Keratinocyte (primary cell): ENCODE results near the gene CUBN. TPM values are rescaled to one million over a fixed set of nuclear protein-coding genes. Genes with fewer than 3 reads are reported as not detected.
"Not testable (repeated sequence)": the region's sequence is repeated elsewhere in the genome, so short reads cannot be mapped to it uniquely, and the experiment has no call there.

ENCODE experiments used
- DNase-seq: peaks from one replicate; pipeline ENCODE4 v3.0.0-alpha.2; 2011; ENCODE audit warnings: low read depth, missing footprints, low spot score
- FAIRE-seq: peaks from 2 replicates; lab custom pipeline; 2011; peaks lifted over from hg19 to GRCh38; lab: Jason Lieb, UNC
- H2AFZ ChIP-seq: 2 replicates; pipeline ENCODE4 v1.6.0; 2012; ENCODE audit warnings: low read length, control low read depth, inconsistent platforms; ENCODE audit not compliant: control insufficient read depth
- H3K27ac ChIP-seq: 2 replicates; pipeline ENCODE4 v1.5.1; 2011; ENCODE audit warnings: low read length; ENCODE audit not compliant: control insufficient read depth, insufficient read depth
- H3K27me3 ChIP-seq: 3 replicates; pipeline ENCODE4 v1.6.0; 2011; ENCODE audit warnings: low read length; ENCODE audit not compliant: control insufficient read depth, insufficient read depth; ENCODE audit errors: extremely low read depth
- H3K36me3 ChIP-seq, 2 experiments: 2 replicates in 1 of 2; 3 replicates in 1 of 2; pipeline ENCODE4 v1.5.1; 2011; ENCODE audit warnings: low read length in 2 of 2, mild to moderate bottlenecking in 1 of 2; ENCODE audit not compliant: control insufficient read depth in 2 of 2, insufficient read depth in 2 of 2; ENCODE audit errors: extremely low read depth in 1 of 2
- H3K4me1 ChIP-seq: 3 replicates; pipeline ENCODE4 v1.5.1; 2011; ENCODE audit warnings: low read length; ENCODE audit not compliant: control insufficient read depth, insufficient read depth; ENCODE audit errors: extremely low read depth
- H3K4me2 ChIP-seq: 3 replicates; pipeline ENCODE4 v1.6.0; 2011; ENCODE audit warnings: low read depth, low read length; ENCODE audit not compliant: control insufficient read depth, insufficient read depth; ENCODE audit errors: extremely low read depth
- H3K4me3 ChIP-seq, 3 experiments: fragments of 200-600 bp in 1 of 3; sonication (generic) in 1 of 3; 2 replicates in 2 of 3; 3 replicates in 1 of 3; pipeline ENCODE4 v1.5.1; 2011 to 2016; ENCODE audit warnings: low read length in 3 of 3, mild to moderate bottlenecking in 3 of 3, control low read depth in 2 of 3, inconsistent platforms in 1 of 3, low read depth in 1 of 3, mixed read lengths in 1 of 3, mixed run types in 1 of 3, moderate library complexity in 1 of 3; ENCODE audit not compliant: control insufficient read depth in 2 of 3, insufficient read depth in 2 of 3; ENCODE audit errors: extremely low read depth in 1 of 3
- H3K79me2 ChIP-seq: 2 replicates; pipeline ENCODE4 v1.6.0; 2012; ENCODE audit warnings: low read length; ENCODE audit not compliant: control insufficient read depth, insufficient read depth
- H3K9ac ChIP-seq: 3 replicates; pipeline ENCODE4 v1.6.0; 2011; ENCODE audit warnings: low read length; ENCODE audit not compliant: control insufficient read depth, insufficient read depth; ENCODE audit errors: extremely low read depth
- H3K9me1 ChIP-seq: 3 replicates; pipeline ENCODE4 v1.6.0; 2011; ENCODE audit warnings: low read length; ENCODE audit not compliant: control insufficient read depth, insufficient read depth; ENCODE audit errors: extremely low read depth
- H3K9me3 ChIP-seq: 2 replicates; pipeline ENCODE4 v1.5.1; 2012; ENCODE audit warnings: low read depth, low read length; ENCODE audit not compliant: control insufficient read depth
- H4K20me1 ChIP-seq: 3 replicates; pipeline ENCODE4 v1.6.0; 2011; ENCODE audit warnings: low read length; ENCODE audit not compliant: control insufficient read depth, insufficient read depth; ENCODE audit errors: extremely low read depth
- EZH2 ChIP-seq: IDR thresholded peaks from one replicate; pipeline ENCODE4 v1.6.1; 2012; ENCODE audit warnings: inconsistent platforms, mild to moderate bottlenecking, low read length, moderate library complexity
- dilution Hi-C: fragments of 300-500 bp; cut with MboI; formaldehyde crosslinking; loops from one replicate; pipeline ENCODE4 v1.7.0; 2020; ENCODE audit warnings: low sequenced_read_pairs; ENCODE audit not compliant: extremely low pct_ligation_motif_present
- polyA plus RNA-seq, 5 experiments: library from polyadenylated mRNA; depleted of rRNA in 3 of 5; stranded (reverse) in 3 of 5; stranded (forward) in 1 of 5; unstranded in 1 of 5; fragments of >200 nt; gene quantifications; 1 replicate in 1 of 5; 2 replicates in 3 of 5; 3 replicates in 1 of 5; pipeline versions ENCODE4 v1.2.1 to v1.2.3, GENCODE V29; 2011 to 2012; ENCODE audit warnings: missing spikeins in 2 of 5, low read depth in 1 of 5, low replicate concordance in 1 of 5
- TF ChIP-seq, protein P1 (sequence below), 3 experiments: IDR thresholded peaks in 1 of 3; conservative IDR thresholded peaks in 1 of 3; optimal IDR thresholded peaks in 1 of 3; 2 replicates in 2 of 3; 3 replicates in 1 of 3; pipeline versions ENCODE3 to v1.5.1; 2011; ENCODE audit warnings: low read length in 3 of 3, mild to moderate bottlenecking in 3 of 3, moderate library complexity in 2 of 3, control low read depth in 1 of 3, inconsistent platforms in 1 of 3; ENCODE audit not compliant: insufficient read depth in 2 of 3; ENCODE audit errors: extremely low read depth in 1 of 3

The CUBN gene
- polyA plus RNA-seq, 1 donor (not counting 4 experiments of a cell fraction or from before 2014, with no cell fraction given): 0.07 TPM

DNA sequence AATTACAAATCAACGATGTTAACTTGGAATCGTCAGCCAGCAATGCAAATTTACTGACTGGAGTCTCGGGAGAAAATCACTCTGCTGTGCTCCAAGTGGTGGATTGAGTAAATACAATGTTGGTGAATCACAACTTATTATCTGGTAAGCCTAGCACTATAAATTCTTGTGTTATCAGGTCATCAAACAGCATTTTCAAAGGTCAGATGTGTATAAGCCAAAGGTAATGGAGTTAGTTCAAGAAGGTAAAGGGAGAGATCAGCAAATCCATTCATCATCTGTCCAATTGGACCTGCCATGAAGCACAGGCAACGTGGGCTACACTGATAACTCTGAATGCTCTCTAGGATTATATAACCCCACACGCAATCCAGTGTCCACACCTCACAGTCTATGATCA is 13.9 kb downstream of the CUBN start:
- H3K27ac ChIP-seq: no peak overlapping the region

DNA sequence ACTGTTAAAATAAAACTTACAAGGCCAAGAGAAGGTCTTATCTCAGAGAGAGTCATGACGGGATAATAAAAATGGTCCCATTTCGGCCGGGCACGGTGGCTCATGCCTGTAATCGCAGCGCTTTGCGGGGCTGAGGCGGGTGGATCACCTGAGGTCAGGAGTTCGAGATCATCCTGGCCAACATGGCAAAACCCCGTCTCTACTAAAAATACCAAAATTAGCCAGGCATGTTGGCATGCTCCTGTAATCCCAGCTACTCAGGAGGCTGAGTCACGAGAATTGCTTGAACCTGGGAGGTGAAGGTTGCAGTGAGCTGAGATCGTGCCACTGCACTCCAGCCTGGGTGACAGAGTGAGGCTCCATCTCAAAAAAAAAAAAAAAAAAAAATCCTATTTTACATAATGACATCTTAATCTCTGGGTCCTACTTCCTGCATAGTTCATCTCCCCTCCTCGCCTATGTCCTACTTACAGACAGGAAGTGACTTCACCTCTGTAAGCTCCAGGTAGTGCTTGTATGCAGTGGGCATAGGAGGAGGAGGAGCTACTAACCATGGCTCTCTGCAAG is 14.7 kb downstream of the CUBN start:
- dilution Hi-C loops, H2AFZ ChIP-seq, H3K4me3 ChIP-seq, H3K79me2 ChIP-seq, H4K20me1 ChIP-seq, H3K9me1 ChIP-seq, H3K9me3 ChIP-seq, H3K4me2 ChIP-seq, H3K27ac ChIP-seq, H3K36me3 ChIP-seq, H3K4me1 ChIP-seq, DNase-seq, FAIRE-seq, H3K27me3 ChIP-seq, H3K9ac ChIP-seq: not testable (repeated sequence)

More for the DNA sequence above, 13.9 kb downstream of the CUBN start:
- no peak overlapping the region for H3K4me2 ChIP-seq
- H3K36me3 ChIP-seq: no peaks in the 10 kb centered on the region
- no peak overlapping the region for H3K4me3 ChIP-seq
- H3K27me3 ChIP-seq: no peaks in the 10 kb centered on the region
- H4K20me1 ChIP-seq: no peaks in the 10 kb centered on the region
- dilution Hi-C loops: no loop called here
- DNase-seq (peak; percentile 4), FAIRE-seq (no peak)
- peaks cover 5% of the 10 kb centered on the region for H3K4me1 ChIP-seq
- H3K9me3 ChIP-seq: no peaks in the 10 kb centered on the region
- H3K9me1 ChIP-seq: no peaks in the 10 kb centered on the region
- no peaks in the 10 kb centered on the region for H3K79me2 ChIP-seq
- TF ChIP-seq EZH2: no peak
- TF ChIP-seq, protein P1, sequence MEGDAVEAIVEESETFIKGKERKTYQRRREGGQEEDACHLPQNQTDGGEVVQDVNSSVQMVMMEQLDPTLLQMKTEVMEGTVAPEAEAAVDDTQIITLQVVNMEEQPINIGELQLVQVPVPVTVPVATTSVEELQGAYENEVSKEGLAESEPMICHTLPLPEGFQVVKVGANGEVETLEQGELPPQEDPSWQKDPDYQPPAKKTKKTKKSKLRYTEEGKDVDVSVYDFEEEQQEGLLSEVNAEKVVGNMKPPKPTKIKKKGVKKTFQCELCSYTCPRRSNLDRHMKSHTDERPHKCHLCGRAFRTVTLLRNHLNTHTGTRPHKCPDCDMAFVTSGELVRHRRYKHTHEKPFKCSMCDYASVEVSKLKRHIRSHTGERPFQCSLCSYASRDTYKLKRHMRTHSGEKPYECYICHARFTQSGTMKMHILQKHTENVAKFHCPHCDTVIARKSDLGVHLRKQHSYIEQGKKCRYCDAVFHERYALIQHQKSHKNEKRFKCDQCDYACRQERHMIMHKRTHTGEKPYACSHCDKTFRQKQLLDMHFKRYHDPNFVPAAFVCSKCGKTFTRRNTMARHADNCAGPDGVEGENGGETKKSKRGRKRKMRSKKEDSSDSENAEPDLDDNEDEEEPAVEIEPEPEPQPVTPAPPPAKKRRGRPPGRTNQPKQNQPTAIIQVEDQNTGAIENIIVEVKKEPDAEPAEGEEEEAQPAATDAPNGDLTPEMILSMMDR (optimal IDR thresholded peaks at IDR 0.05 in 1 of 3, IDR thresholded peaks at IDR 0.05 in 1 of 3, conservative IDR thresholded peaks at IDR 0.05 in 1 of 3; ENCODE audit: extremely low read depth in 1 of 3, insufficient read depth in 2 of 3, low read length in 3 of 3): no peak
- no peak overlapping the region for H2AFZ ChIP-seq
- no peak overlapping the region for H3K9ac ChIP-seq
